ENCODE measurements around the gene PRM1.

PRM1 gene

GRCh38 chr16:11253995-11254912 is 26.9 kb downstream of the PRM1 start:
- no peak for DNase-seq (ENCODE audit: low read depth)

- DNase-seq (ENCODE audit: low read depth), result no peak
Measured at GRCh38 chr16:11253009-11253994, 27.8 kb downstream of the PRM1 start.

GRCh38 chr16:11252482-11252931 is 28.6 kb downstream of the PRM1 start:
- DNase-seq (ENCODE audit: low read depth), result no peak

- no peak for DNase-seq (ENCODE audit: low read depth)
Measured at GRCh38 chr16:11251525-11252481, 29.3 kb downstream of the PRM1 start.

DNA sequence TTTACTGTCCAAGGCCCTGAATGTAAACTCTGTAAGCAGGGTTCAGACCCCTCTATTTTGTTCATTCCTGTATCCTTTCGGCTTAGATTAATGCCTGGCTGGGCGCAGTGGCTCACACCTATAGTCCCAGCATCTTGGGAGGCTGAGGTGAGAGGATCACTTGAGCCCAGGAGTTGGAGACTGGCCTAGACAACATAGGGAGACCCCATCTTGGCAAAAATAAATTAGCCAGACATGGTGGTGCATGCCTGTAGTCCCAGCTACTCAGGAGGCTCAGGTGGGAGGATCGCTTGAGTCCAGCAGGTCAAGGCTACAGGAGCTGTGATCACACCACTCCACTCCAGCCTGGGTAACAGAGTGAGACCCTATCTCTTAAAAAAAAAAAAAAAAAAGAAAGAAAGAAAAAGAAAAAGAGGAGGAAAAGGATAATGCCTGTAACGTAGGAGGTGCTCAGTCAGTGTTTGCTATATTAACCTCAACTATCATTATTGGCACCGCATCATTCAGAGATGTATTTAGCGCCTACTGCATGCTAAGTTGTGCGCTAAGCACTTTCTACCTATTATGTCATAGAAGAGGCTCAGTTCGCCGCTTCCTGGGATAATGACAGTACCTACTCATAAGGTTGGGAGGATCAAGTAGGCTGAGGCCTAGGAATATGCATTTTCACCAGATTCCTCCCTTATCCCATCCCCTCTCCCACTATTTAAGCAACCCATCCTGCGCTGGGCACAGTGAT is 30.2 kb downstream of the PRM1 start:
- no peak for DNase-seq (ENCODE audit: low read depth)

- no peak for DNase-seq (ENCODE audit: low read depth)
Measured at GRCh38 chr16:11250091-11250785, 30.9 kb downstream of the PRM1 start.

GRCh38 chr16:11249233-11250061 is 31.7 kb downstream of the PRM1 start:
- no peak for DNase-seq (ENCODE audit: low read depth)

DNA sequence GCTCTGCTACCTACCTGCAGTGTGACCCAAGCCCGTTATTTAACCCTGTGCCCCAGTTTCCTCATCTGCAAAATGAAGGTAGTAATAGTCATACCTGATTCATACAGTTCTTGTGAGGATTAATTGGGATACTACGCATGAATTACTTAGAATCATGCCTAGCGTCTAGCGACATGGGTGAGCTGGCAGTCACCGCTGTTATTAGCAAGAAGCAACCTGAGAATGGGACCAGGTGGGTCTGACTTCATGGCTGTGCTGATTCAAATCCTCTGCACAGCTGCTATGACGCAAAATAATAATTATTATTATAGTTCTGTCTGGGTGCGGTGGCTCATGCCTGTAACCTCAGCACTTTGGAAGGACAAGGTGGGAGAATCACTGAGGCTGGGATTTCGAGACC is 33.0 kb downstream of the PRM1 start:
- DNase-seq (ENCODE audit: low read depth), result no peak

DNA sequence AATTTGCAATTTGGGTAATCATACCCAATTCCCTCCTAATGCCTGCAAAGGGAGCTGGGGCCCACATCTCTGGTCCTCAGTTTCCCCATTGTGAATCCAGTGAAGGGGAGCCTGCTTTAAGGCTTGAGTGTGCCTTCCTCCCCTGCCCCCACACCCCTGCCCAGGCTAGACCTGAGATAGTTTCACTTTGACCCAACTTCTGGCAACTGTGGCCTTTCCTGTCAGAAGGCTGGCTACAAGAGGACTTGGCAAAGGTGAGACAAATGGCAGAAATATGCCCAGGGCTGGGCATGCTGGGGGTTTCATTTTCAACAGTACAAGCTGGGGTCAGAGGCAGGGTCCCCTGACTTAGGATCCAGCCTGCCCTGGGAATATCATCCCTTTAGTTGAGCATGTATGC is 35.1 kb downstream of the PRM1 start:
- DNase-seq (ENCODE audit: low read depth), result no peak

GRCh38 chr16:11245222-11245737 is 35.9 kb downstream of the PRM1 start:
- no peak for DNase-seq (ENCODE audit: low read depth)

DNA sequence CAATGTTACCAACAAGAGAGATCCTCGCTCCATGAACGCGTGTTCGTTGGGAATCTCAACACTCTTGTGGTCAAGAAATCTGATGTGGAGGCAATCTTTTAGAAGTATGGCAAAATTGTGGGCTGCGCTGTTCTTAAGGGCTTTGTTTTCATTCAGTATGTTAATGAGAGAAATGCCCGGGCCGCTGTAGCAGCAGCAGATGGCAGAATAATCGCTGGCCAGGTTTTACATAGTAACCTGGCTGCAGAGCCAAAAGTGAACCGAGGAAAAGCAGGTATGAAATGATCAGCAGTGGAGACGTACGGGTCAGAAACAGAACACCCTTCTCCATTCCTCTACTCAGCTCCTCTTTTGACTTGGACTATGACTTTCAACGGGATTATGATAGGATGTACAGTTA is 38.5 kb downstream of the PRM1 start:
- DNase-seq (ENCODE audit: low read depth), result no peak

DNA sequence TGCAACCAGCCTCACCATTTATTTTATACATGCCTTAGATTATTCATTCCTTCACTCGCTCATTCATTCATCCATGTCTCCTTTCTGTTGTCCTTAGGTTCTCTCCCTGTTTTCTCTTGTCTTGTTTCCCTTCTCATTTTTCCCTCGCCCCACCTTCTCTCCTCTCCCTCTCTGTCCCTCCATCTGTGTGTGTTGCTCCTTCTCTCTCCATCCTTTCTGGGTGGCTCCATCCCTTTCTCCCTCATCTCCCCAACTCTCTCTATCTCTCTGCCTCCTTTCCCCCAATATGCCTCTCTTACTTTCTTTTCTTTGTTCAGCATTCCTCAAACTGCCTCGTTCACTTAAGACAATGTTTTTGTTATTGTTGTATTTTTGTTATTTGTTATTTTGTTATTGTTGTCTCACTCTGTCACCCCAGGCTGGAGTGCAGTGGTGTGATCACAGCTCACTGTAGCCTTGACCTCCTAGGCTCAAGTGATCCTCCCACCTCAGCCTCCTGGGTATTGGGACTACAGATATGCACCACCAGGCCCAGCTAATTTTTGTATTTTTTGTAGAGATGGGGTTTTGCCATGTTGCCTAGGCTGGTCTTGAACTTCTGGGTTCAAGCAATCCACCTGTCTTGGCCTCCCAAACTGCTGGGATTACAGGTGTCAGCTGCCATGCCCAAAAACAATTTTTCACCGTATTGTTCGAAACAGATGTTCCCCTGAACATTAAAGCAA is 39.5 kb downstream of the PRM1 start:
- DNase-seq (ENCODE audit: low read depth), result no peak

DNA sequence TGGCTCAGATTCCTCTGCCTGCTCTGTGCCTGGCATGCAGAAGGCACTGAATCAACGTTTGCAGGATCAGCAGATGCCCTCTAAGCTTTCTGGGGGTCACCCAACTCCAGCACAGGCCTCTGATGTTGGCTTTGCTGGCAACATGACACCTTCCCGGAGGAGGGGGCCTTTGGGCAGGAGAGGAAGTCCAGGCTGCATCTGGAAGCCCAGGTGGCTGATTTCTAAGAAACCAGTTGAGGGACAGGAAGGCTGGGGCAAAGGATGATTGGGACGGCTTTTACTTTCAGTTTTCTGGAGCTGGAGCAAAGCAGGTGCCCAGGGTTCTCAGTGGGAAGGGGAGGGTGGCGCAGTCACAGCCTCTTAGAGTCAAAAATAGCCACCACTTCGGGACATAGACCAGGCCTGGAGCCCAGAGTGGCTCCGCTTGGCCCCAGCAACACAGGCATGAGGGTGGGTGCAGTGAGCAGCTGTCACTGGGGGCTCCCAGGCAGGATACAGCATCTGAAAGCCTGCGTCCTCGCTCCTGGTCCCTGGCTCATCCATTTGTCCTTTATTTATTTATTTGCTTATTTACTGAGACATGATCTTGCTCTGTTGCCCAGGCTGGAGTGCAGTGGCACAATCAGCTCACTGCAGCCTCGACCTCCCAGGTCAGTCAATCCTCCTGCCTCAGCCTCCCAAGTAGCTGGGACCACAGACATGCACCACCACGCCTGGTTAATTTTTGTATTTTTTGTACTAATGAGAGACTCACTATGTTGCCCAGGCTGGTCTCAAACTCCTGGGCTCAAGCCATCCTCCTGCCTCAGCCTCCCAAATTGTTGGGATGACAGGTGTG is 40.3 kb downstream of the PRM1 start:
- no peak for DNase-seq (ENCODE audit: low read depth)

- DNase-seq (ENCODE audit: low read depth), result no peak
Measured at GRCh38 chr16:11239644-11240632, 41.2 kb downstream of the PRM1 start.

DNA sequence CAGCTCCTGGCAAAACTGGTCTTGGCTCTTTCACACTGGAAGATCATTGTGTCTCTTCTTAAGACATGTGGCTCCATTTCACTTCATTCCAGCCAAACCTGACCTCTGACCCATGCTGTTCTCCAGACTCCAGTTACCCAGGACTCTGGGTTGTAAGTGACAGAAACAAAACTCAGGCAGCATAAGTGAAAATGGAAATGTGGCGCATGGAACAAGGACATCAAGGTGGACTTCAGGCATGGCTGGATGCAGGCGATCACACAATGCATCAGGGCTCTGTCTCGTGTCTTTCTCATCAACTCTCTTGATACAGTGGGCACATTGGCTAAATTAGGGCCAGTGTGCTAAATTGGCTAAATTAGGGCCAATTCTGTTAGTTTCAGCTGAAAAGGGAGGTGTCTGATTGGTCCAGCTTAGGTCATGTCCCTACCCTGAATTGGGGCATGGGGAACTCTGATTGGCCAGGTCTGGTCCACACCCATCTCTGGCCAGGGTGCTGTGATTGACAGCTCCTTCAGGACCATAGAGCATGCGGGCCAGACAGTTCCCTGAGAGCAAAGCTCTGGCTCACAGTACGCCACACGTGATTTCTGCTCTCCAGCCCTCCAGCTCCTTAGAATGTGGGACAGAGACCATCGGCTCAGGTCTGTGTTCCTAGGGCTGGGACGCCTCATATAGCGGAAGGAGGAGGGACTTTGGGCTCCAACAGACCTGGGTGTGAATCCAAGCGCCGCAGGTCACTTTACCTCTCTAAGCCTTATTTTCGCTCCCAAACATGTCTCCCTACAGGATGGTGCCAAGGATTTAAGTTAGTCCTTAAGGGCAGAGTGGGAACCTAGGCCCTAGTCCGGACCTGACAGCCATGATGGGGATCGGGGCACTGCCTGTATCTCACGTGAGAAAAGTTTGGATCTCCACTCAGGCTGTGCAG is 42.6 kb downstream of the PRM1 start:
- no peak for DNase-seq (ENCODE audit: low read depth)
